ENCODE measurements around the gene LITAF. TPM values are rescaled to one million over a fixed set of nuclear protein-coding genes. Genes with fewer than 3 reads are reported as not detected.

Gene LITAF
- total and polyA plus RNA-seq, 2 of the 4 experiments (the other 2 are of a cell fraction): 113 to 206 TPM

- peak overlapping the region; percentile 74 for H2AFZ ChIP-seq (replicated peaks; ENCODE audit: low read length, poor library complexity)
- peak overlapping the region; percentile 85 for H3K23ac ChIP-seq (ENCODE audit: low read depth, low read length)
- peak overlapping the region; percentile 74 for H2AK5ac ChIP-seq (ENCODE audit: low read depth, low read length)
- 29% methylated on average over 1 of the region's 29 CpGs; no CpG with 5 or more reads in 1 of the 2 experiments for WGBS, 2 experiments (ENCODE audit: extremely low coverage in 2 of 2, insufficient read length in 1 of 2)
- peak overlapping the region; percentile 85 for H4K91ac ChIP-seq (ENCODE audit: insufficient read depth, low read depth, low read length)
- no peak overlapping the region for H2BK20ac ChIP-seq (ENCODE audit: low read depth, low read length)
- ATAC-seq (ENCODE audit: low read depth): peak; percentile 15; the same call in 1 of the 2 replicates
- H2AK9ac ChIP-seq (replicated peaks; ENCODE audit: low read depth, low read length, poor library complexity): peak overlapping the region; percentile 91
- DNase-seq: peak; percentile 33
- BruUV-seq (replicated peaks): no TSS peak
- in situ Hi-C loops (cut with MboI; ENCODE audit: low sequenced_read_pairs): no loop called here
- H4K5ac ChIP-seq (ENCODE audit: low read depth, low read length): peak overlapping the region; percentile 26
- H3K27me3 ChIP-seq (ENCODE audit: control insufficient read depth, insufficient read depth, low read length): no peaks in the 10 kb centered on the region
- peak overlapping the region; percentile 78 for H3K4ac ChIP-seq (ENCODE audit: low read depth, low read length)
- intact Hi-C loops (cut with micrococcal nuclease): loop anchor here (2.0 kb wide), 1 partner anchor 55 kb away; no protein-coding TSS in a partner anchor
- H2BK5ac ChIP-seq (ENCODE audit: low read depth, low read length, poor library complexity, severe bottlenecking): peak overlapping the region; percentile 30
- H3K4me2 ChIP-seq (ENCODE audit: low read depth, low read length): peak overlapping the region; percentile 88
- H3K9me1 ChIP-seq (ENCODE audit: insufficient read depth, low read length): peaks cover 19% of the 10 kb centered on the region
- H4K8ac ChIP-seq (ENCODE audit: low read depth in 2 of 2, low read length in 2 of 2): peak overlapping the region; percentile 45 to 76; a peak in 2 of 4 replicates
- dilution Hi-C loops (cut with HindIII; ENCODE audit: low sequenced_read_pairs, unreplicated experiment): no loop called here
- H3K27ac ChIP-seq (ENCODE audit: insufficient read depth, low read length): peak overlapping the region; percentile 63
- peak overlapping the region; percentile 76 for H3K9ac ChIP-seq (ENCODE audit: low read depth, low read length)
- H3K18ac ChIP-seq (ENCODE audit: low read depth, low read length): peak overlapping the region; percentile 7; the same call in 1 of the 2 replicates
- peaks cover 24 to 62% of the 10 kb centered on the region in 2 experiments for H3K79me1 ChIP-seq (ENCODE audit: low read depth in 1 of 2, low read length in 2 of 2)
- H3K56ac ChIP-seq (ENCODE audit: extremely low read depth, insufficient read depth, low read length): peak overlapping the region; percentile 64; the same call in 1 of the 2 replicates
- ChIA-PET CTCF (interaction anchor here (0.6 to 0.9 kb wide), 3 partner anchors 14 to 189 kb away, joined by 3 read pairs; no protein-coding TSS in a partner anchor), POLR2A (ENCODE audit: unreplicated experiment) (interaction anchor here (0.6 kb wide), 1 partner anchor 31 kb away, joined by 7 read pairs; no protein-coding TSS in a partner anchor)
- no peaks in the 10 kb centered on the region; the same call in 1 of the 2 replicates for H3K9me3 ChIP-seq (ENCODE audit: control insufficient read depth, insufficient read depth, low read length)
- H2BK15ac ChIP-seq (ENCODE audit: low read depth, low read length): peak overlapping the region; percentile 15; the same call in 1 of the 3 replicates
- peak overlapping the region; percentile 73 for H2BK120ac ChIP-seq (ENCODE audit: low read depth, low read length)
- H3K4me3 ChIP-seq (ENCODE audit: insufficient read depth, low read depth, low read length): peak overlapping the region; percentile 93
- peaks cover 48% of the 10 kb centered on the region for H4K20me1 ChIP-seq (ENCODE audit: insufficient read depth, low read length)
- peaks cover 2% of the 10 kb centered on the region for H3K36me3 ChIP-seq (ENCODE audit: control insufficient read depth, insufficient read depth, low read length)
- no peak for TF ChIP-seq RFX5 (IDR thresholded peaks at IDR 0.05; ENCODE audit: low read depth, low read length)
- TF ChIP-seq POLR2A (IDR thresholded peaks at IDR 0.05; ENCODE audit: low read depth, low read length): no peak
- no peak for TF ChIP-seq MAFK (IDR thresholded peaks at IDR 0.05; ENCODE audit: low read depth, low read length)
- TF ChIP-seq NFE2L2 (IDR thresholded peaks at IDR 0.05; ENCODE audit: low read depth, low read length): no peak
- TF ChIP-seq RAD21 (IDR thresholded peaks at IDR 0.05; ENCODE audit: low read length): no peak
- TF ChIP-seq FOS (IDR thresholded peaks at IDR 0.05; ENCODE audit: low read depth, low read length): no peak
- TF ChIP-seq RCOR1 (IDR thresholded peaks at IDR 0.05; ENCODE audit: insufficient replicate concordance, low read length): no peak
- TF ChIP-seq SMC3 (IDR thresholded peaks at IDR 0.05; ENCODE audit: low read depth, low read length): no peak
- no peak for TF ChIP-seq ELK1 (IDR thresholded peaks at IDR 0.05; ENCODE audit: borderline replicate concordance, low read depth, low read length)
- TF ChIP-seq MAZ (IDR thresholded peaks at IDR 0.05; ENCODE audit: borderline replicate concordance, low read depth, low read length): no peak
- no peak for TF ChIP-seq USF2 (IDR thresholded peaks at IDR 0.05; ENCODE audit: low read depth, low read length)
- no peak for TF ChIP-seq CTCF (conservative IDR thresholded peaks at IDR 0.05; ENCODE audit: low read depth, low read length)
- peak overlapping the region; percentile 74 for H3K14ac ChIP-seq (replicated peaks; ENCODE audit: low read depth, low read length)
- H3K4me1 ChIP-seq (ENCODE audit: control insufficient read depth, insufficient read depth, low read length): peaks cover 16% of the 10 kb centered on the region
Measured at GRCh38 chr16:11585460-11586377, 1.0 kb downstream of the LITAF start.
